Tibial nerve (tissue), 3 donors: ENCODE measurements around the gene TPSB2.

ENCODE experiments used
- CTCF ChIP-seq, 5 experiments: fragments of 200-600 bp in 3 of 5; fragments of 450-650 bp in 2 of 5; sonication (generic) in 3 of 5; IDR thresholded peaks; one replicate each; pipeline ENCODE4 v1.5.1; 2016 to 2019; ENCODE audit warnings: antibody characterized with exemption in 5 of 5, mild to moderate bottlenecking in 3 of 5, moderate library complexity in 2 of 5
- POLR2A ChIP-seq, 2 donors: fragments of 450-650 bp; IDR thresholded peaks; one replicate each; pipeline ENCODE4 v1.6.1; 2017; ENCODE audit warnings: antibody characterized with exemption in 2 of 2, mild to moderate bottlenecking in 2 of 2, moderate library complexity in 2 of 2

GRCh38 chr16:1202274-1202673 is 27.7 kb downstream of the TPSB2 start:
- TF ChIP-seq CTCF (IDR thresholded peaks at IDR 0.05), result no peak
- TF ChIP-seq POLR2A (IDR thresholded peaks at IDR 0.05), result no peak
